Stimulated activated CD8-positive, alpha-beta memory T cell treated with anti-CD3 and anti-CD28 coated beads, Interleukin-4, amount 100 ng/mL, for 4 hours (primary cell): ENCODE measurements around the gene EVPLL.
"Not testable (repeated sequence)": the region's sequence is repeated elsewhere in the genome, so short reads cannot be mapped to it uniquely, and the experiment has no call there.

ENCODE experiments used
- DNase-seq, 2 donors: peaks; one replicate each; pipeline ENCODE4 v3.0.0-alpha.2; 2020; ENCODE audit warnings: low read depth in 2 of 2, low spot score in 1 of 2

EVPLL gene

GRCh38 chr17:18377437-18378204, at the start of gene EVPLL:
Gene EVPLL, plus strand, starts transcription at chr17:18377778. Its CDS starts 3,160 bp downstream, at chr17:18380938.
- no peak for DNase-seq

GRCh38 chr17:18328643-18329204, 48.9 kb upstream of the EVPLL start:
- DNase-seq: no peak

DNA sequence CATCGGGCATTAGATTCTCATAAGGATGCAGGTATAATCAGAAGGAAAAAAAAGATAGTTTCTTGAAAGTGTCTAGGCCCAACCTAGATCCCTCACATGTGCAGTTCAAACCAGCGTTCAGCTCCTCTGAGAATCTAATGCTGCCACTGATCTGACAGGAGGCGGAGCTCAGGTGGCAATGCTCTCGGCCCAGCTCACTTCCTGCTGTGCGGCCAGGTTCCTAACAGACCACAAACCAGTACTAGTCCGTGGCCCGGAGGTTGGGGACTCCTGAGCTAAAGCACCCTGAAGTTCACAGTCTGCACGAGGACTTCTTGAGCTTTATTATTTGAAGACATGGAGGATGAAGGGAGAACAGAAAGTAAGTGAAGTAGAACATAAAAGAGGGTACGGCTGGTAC, 45.7 kb upstream of the EVPLL start:
- DNase-seq: no peak

DNA sequence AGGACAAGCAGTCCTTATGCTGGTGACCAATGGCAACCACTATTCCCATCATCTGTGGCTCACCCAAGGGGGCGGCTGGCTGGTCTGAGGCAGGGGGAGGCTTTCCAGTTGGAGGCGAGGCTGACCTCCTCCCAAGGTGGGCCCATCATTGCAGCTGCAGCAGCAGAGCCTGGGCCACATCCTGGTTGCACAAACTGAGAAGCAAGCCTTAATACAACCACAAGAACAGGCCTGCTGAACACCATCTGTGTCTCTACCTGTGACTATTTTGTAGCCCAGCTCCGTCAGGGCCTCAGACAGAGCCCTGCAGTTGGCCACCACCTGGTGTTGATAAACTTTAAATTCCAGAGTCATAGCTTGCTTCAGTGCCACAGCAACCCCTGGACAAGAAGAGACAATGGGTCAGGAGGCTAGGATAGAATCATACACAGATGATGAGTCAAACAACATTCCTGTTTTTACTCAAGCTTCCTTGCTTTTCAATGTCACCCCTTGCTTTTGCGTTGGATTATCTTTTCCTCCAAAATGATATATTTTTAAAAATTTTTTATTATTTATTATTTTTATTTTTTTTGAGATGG, 44.6 kb upstream of the EVPLL start:
- no peak for DNase-seq

GRCh38 chr17:18338158-18338557, 39.4 kb upstream of the EVPLL start:
- not testable (repeated sequence) for DNase-seq

GRCh38 chr17:18339933-18340332, 37.6 kb upstream of the EVPLL start:
- no peak for DNase-seq

DNA sequence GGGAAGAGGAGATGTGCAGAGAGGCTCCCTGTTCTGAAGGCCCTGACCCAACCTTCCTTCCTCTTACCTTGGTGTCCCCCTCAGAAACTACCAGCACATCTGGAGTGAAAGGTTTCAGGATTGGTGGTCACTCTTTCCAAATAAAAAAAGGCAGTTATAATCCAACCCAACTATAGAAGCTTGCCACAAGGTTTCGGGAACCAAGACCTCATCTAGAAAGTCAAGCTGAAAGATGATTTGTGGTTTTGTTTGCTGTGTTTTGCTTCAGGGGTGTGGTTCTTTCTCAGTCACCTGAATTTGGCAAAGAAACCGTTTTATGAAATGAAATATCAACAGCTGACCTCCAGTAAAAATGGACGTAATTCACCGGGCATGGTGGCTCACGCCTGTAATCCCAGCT, 33.6 kb upstream of the EVPLL start:
- DNase-seq: no peak

GRCh38 chr17:18353541-18353940, 24.0 kb upstream of the EVPLL start:
- DNase-seq: no peak

DNA sequence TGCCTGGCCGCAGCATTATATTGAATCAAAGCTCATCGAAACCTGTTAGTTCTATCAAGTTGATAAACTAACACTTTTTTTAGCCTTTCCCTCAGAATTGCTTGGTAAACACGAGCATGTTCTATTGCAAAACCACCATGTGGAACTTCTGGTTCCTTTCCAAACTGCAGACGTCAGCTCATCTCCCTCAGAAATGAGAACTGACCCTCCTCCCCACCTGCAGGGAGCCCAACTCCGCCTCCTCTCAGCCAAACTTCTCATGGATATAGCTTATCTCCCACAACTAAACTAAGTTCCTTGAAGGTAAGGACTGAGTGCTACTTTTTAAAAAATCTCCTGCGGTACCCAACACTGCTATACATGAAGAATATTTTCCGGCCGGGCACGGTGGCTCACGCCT, 21.0 kb upstream of the EVPLL start:
- DNase-seq: no peak

DNA sequence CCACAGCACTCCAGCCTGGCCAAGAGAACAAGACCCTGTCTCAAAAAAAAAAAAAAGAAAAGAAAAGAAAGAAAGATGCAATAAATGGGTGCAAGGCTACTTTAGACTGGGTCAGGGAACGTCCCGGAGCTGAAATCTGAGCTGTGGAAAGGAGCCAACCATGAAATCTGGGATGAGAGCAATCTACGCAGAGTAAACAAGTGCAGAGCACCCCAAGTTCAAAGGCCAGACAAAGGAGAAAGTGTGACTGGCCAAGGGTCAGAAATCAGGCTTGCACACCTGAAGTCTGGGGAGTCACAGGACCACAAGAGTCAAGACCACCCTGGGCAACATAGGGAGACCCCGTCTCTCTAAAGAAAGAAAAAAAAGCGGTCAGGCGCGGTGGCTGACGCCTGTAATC, 17.1 kb upstream of the EVPLL start:
- DNase-seq: no peak

DNA sequence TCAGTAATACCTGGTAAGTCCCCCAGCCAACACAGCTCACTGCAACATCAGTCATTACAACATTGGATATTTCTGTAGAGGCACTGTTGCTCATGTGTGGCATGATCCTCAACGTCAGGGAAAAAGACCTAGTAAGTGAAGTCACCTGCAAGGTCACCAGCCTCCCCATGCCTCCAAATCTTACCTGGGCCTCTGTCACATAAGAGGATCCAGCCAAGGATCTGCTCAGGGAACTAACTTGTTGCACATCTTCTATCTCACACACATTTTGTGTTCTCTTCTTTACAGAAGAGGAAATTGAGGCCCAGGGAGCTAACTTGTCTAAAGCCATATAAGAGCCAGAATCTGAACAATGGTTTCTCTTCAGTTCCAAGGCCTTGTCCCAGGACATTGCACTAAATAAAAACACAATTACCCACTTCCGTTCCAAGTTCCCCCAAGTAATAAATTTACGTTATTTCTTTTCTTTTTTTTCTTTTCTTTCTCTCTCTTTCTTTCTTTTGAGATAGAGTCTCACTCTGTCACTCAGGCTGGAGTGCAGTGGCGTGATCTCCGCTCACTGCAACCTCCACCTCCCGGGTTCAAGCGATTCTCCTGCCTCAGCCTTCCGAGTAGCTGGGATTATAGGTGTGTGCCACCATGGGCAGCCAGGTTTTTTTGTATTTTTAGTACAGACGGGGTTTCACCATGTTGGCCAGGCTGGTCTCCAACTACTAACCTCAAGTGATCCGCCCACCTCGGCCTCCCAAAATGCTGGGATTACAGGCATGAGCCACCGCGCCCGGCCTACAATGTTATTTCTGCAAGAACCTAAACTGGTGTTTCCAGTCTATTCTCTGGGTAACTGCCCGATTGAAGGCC, 15.5 kb upstream of the EVPLL start:
- no peak for DNase-seq

- no peak for DNase-seq
These were observed 14.9 kb upstream of the EVPLL start for GRCh38 chr17:18362698-18363100.

DNA sequence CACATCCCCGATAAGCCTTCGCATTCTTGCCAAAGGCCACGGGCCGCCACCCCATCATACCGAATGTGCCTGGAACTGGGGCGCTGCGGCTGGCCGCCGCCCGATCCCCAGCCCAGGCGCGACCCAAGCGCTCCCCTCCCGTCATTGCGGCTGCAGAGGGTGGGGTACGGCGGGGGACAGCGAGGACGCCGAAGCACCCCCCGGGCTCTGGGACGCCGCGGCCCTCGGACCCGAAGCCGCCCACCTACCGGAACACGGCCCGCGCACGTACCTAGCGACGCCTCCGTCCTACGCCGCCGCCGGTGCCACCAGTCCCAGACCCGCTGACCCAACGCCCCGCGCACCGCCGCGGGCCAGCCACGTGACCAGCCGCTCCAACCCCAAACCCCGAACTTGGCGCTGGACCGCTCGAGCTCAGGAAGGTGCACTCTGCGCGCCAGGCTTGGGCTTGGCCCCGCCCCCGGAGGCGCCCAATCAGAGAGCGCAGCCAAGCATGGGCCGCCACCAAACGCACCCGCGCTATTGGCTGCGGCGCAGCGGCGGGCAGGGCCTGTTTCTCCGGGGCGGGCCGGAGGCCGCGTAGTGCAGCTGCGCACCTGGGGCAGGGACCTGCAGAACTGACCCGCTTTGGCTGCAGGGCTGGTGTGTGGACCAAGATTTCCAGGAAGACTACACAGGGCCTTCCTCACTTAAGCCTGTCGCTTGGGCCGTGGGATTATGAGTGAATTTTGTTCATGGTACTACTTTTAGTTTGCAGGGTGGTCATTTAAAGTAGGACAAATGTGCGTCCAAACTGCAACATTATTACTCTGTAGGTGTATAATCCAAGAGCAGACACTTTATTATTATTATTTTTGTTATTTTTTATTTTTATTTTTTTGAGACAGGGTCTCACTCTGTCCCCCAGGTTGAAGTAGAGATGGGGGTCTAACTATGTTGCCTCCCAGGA, 14.2 kb upstream of the EVPLL start, which contains the start of gene SHMT1:
Gene SHMT1, minus strand, starts transcription at position 450 of the 949 bp plus-strand sequence. CDS start 7,569 bp downstream, outside the sequence.
- peak; percentile 63 to 78 for DNase-seq

- no peak for DNase-seq
These were observed 13.4 kb upstream of the EVPLL start for GRCh38 chr17:18364166-18364565.

- no peak for DNase-seq
These were observed 8.6 kb upstream of the EVPLL start for GRCh38 chr17:18368946-18369345.

DNA sequence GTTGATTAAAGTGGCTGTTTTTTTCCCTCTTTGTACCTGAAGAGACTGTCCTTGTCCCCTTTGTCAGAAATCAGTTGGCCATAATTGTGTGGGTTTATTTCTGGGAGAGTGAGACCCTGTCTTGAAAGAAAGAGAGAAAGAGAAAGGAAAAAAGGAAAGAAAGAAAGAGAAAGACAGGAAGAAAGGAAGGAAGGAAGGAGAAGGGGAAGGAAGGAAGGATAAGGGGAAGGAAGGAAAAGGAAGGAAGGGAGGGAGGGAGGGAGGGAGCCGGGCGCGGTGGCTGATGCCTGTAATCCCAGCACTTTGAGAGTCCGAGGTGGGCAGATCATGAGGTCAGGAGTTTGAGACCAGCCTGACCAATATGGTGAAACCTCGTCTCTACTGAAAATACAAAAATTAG, 6.8 kb upstream of the EVPLL start:
- no peak for DNase-seq

GRCh38 chr17:18371455-18371854, 6.1 kb upstream of the EVPLL start:
- DNase-seq: no peak

GRCh38 chr17:18373181-18373580, 4.4 kb upstream of the EVPLL start:
- not testable (repeated sequence) for DNase-seq

- DNase-seq: no peak
These were observed 3.4 kb upstream of the EVPLL start for GRCh38 chr17:18374216-18374615.

- DNase-seq: no peak
These were observed 577 bp downstream of the EVPLL start for GRCh38 chr17:18378205-18378505.

DNA sequence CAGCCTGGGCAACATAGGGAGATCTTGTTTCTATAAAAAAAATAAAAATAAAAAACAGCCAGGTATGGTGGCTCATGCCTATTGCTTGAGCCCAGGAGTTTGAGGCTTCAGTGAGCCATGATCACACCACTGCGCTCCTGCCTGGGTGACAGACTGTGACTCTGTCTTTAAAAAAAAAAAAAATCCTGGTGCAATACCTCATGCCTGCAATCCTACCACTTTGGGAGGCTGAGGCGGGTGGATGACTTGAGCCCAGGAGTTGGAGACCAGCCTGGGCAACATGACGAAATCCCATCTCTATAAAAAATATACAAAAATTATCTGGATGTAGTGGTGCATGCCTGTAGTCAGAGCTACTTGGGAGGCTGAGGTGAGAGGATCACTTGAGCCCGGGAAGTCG, 1.0 kb downstream of the EVPLL start:
- DNase-seq: not testable (repeated sequence)
